ENCODE results near the gene CEACAM7. TPM values are rescaled to one million over a fixed set of nuclear protein-coding genes. Genes with fewer than 3 reads are reported as not detected.

The CEACAM7 gene
- total and polyA plus RNA-seq, 2 donors (not counting 1 experiment from before 2014, with no cell fraction given): not detected

- peaks cover 0 to 18% (median 7%) of the 10 kb centered on the region in 4 experiments for H3K27me3 ChIP-seq (replicated peaks in 1 of 4; ENCODE audit: control extremely low read depth in 1 of 4, control insufficient read depth in 3 of 4, insufficient read depth in 4 of 4, low read length in 3 of 4)
- H3K4me1 Mint-ChIP-seq: no peaks in the 10 kb centered on the region
- H3K9ac ChIP-seq (ENCODE audit: low read length): no peak overlapping the region
- ChIA-PET CTCF (no interaction called here), POLR2A (no interaction called here)
- peaks cover 24% of the 10 kb centered on the region for H3K27me3 Mint-ChIP-seq
- no peak overlapping the region for H3K4me2 ChIP-seq (replicated peaks; ENCODE audit: low read depth, low read length, poor library complexity, severe bottlenecking)
- H3K27ac ChIP-seq (ENCODE audit: low read length in 2 of 2): no peak overlapping the region
- H3K36me3 ChIP-seq (replicated peaks in 1 of 2; ENCODE audit: control extremely low read depth in 1 of 2, control insufficient read depth in 1 of 2, extremely low read depth in 1 of 2, insufficient read depth in 2 of 2, low read length in 1 of 2): no peaks in the 10 kb centered on the region
- H3K79me2 ChIP-seq (ENCODE audit: control insufficient read depth, insufficient read depth, low read length): no peaks in the 10 kb centered on the region
- H3K4me1 ChIP-seq (ENCODE audit: control insufficient read depth in 2 of 2, insufficient read depth in 2 of 2, low read length in 2 of 2): no peaks in the 10 kb centered on the region
- no peak overlapping the region for H3K27ac Mint-ChIP-seq
- intact Hi-C loops (cut with micrococcal nuclease): no loop called here
- no peaks in the 10 kb centered on the region for H4K20me1 ChIP-seq (ENCODE audit: control insufficient read depth, insufficient read depth, low read length, poor library complexity, severe bottlenecking)
- DNase-seq: no peak
- 73% methylated on average over 3 of the region's 3 CpGs for WGBS (ENCODE audit: insufficient coverage)
- ATAC-seq (ENCODE audit: low read depth): no peak
- H3K9me3 Mint-ChIP-seq (ENCODE audit: insufficient read depth): peaks cover 1% of the 10 kb centered on the region
- TF ChIP-seq EZH2 (IDR thresholded peaks at IDR 0.05; ENCODE audit: borderline replicate concordance, insufficient read depth, low read depth, low read length, poor library complexity, severe bottlenecking) (no peak), CTCF (IDR thresholded peaks at IDR 0.05) (no peak)
- peaks cover 2 to 11% (median 7%) of the 10 kb centered on the region in 3 donors for H3K9me3 ChIP-seq (ENCODE audit: control extremely low read depth in 1 of 3, control insufficient read depth in 2 of 3, insufficient read depth in 1 of 3, low read length in 2 of 3)
- H3K4me3 Mint-ChIP-seq: no peak overlapping the region
- H2AFZ ChIP-seq (ENCODE audit: insufficient read depth, low read depth, low read length, poor library complexity, severe bottlenecking): no peak overlapping the region
- peak overlapping the region in 1 of 5 experiments; percentile 61 for H3K4me3 ChIP-seq (ENCODE audit: control extremely low read depth in 1 of 5, extremely low read depth in 1 of 5, insufficient read depth in 1 of 5, low read depth in 2 of 5, low read length in 4 of 5)
These were observed 61.8 kb downstream of the CEACAM7 start for GRCh38 chr19:41626278-41626677.

DNA sequence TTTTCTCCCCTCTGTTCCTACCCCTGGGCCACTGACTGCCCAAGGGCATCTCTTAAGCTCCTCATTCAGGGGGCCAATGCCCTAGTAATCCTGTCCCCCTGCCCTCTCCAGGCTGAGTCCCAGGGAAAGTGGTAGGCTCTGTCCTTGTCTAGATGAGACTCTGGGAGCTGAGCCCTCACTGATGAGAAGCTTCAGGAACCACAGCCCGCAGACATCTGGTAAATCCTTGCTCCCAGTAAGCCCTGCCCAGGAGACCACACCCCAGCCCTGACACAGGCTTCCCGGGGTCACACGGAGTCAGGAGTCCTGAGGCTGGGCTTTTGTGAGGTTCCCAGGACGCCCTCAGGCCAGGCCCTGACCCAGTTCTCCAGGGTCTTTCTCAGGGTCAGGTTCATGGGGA, 63.1 kb downstream of the CEACAM7 start:
- Mint-ChIP-seq H3K27ac (no peak overlapping the region), H3K4me1 (no peaks in the 10 kb centered on the region), H3K4me3 (no peak overlapping the region), H3K27me3 (peaks cover 29% of the 10 kb centered on the region), H3K9me3 (ENCODE audit: insufficient read depth) (no peaks in the 10 kb centered on the region)
- Histone ChIP-seq H3K9me3 (ENCODE audit: control extremely low read depth in 1 of 3, control insufficient read depth in 2 of 3, insufficient read depth in 1 of 3, low read length in 2 of 3) (peaks cover 0 to 7% (median 0%) of the 10 kb centered on the region in 3 donors), H3K4me2 (replicated peaks; ENCODE audit: low read depth, low read length, poor library complexity, severe bottlenecking) (no peak overlapping the region), H3K79me2 (ENCODE audit: control insufficient read depth, insufficient read depth, low read length) (no peaks in the 10 kb centered on the region), H3K9ac (ENCODE audit: low read length) (no peak overlapping the region), H3K4me3 (ENCODE audit: control extremely low read depth in 1 of 5, extremely low read depth in 1 of 5, insufficient read depth in 1 of 5, low read depth in 2 of 5, low read length in 4 of 5) (peak overlapping the region in 1 of 5 experiments; percentile 15), H3K27ac (ENCODE audit: low read length in 2 of 2) (no peak overlapping the region), H2AFZ (ENCODE audit: insufficient read depth, low read depth, low read length, poor library complexity, severe bottlenecking) (no peak overlapping the region), H4K20me1 (ENCODE audit: control insufficient read depth, insufficient read depth, low read length, poor library complexity, severe bottlenecking) (no peaks in the 10 kb centered on the region), H3K36me3 (replicated peaks in 1 of 2; ENCODE audit: control extremely low read depth in 1 of 2, control insufficient read depth in 1 of 2, extremely low read depth in 1 of 2, insufficient read depth in 2 of 2, low read length in 1 of 2) (no peaks in the 10 kb centered on the region), H3K4me1 (ENCODE audit: control insufficient read depth in 2 of 2, insufficient read depth in 2 of 2, low read length in 2 of 2) (no peaks in the 10 kb centered on the region), H3K27me3 (replicated peaks in 1 of 4; ENCODE audit: control extremely low read depth in 1 of 4, control insufficient read depth in 3 of 4, insufficient read depth in 4 of 4, low read length in 3 of 4) (peaks cover 0 to 18% (median 5%) of the 10 kb centered on the region in 4 experiments)
- WGBS (ENCODE audit: insufficient coverage): 86% methylated on average over 2 of the region's 4 CpGs
- ChIA-PET POLR2A (no interaction called here), CTCF (no interaction called here)
- TF ChIP-seq EZH2 (IDR thresholded peaks at IDR 0.05; ENCODE audit: borderline replicate concordance, insufficient read depth, low read depth, low read length, poor library complexity, severe bottlenecking) (no peak), CTCF (IDR thresholded peaks at IDR 0.05) (no peak)
- ATAC-seq (ENCODE audit: low read depth): no peak
- DNase-seq: no peak
- intact Hi-C loops (cut with micrococcal nuclease): no loop called here

All from B cell (primary cell).